Fibroblast of lung (primary cell): ENCODE data around the gene SIX3. TPM values are rescaled to one million over a fixed set of nuclear protein-coding genes. Genes with fewer than 3 reads are reported as not detected.

Source experiments
- DNase-seq, 2 donors: peaks; one replicate each; pipeline versions ENCODE4 v3.0.0 to v3.0.0-alpha.2; 2010; ENCODE audit warnings: low read depth in 2 of 2
- H2AFZ ChIP-seq: 2 replicates; pipeline ENCODE4 v1.5.1; 2012; ENCODE audit warnings: low read length, control low read depth, inconsistent platforms
- H3K27ac ChIP-seq: 2 replicates; pipeline ENCODE4 v1.5.1; 2011; ENCODE audit warnings: low read length, control low read depth; ENCODE audit not compliant: insufficient read depth
- H3K27me3 ChIP-seq: 2 replicates; pipeline ENCODE4 v1.5.1; 2011; ENCODE audit warnings: mild to moderate bottlenecking, low read length; ENCODE audit not compliant: control insufficient read depth, insufficient read depth
- H3K36me3 ChIP-seq: 2 replicates; pipeline ENCODE4 v1.5.1; 2011; ENCODE audit warnings: low read length; ENCODE audit not compliant: control insufficient read depth, insufficient read depth
- H3K4me1 ChIP-seq: 2 replicates; pipeline ENCODE4 v1.5.1; 2011; ENCODE audit warnings: low read length; ENCODE audit not compliant: control insufficient read depth, insufficient read depth; ENCODE audit errors: extremely low read depth
- H3K4me2 ChIP-seq: 2 replicates; pipeline ENCODE4 v1.5.1; 2011; ENCODE audit warnings: low read length, control low read depth; ENCODE audit not compliant: insufficient read depth; ENCODE audit errors: extremely low read depth
- H3K4me3 ChIP-seq, 4 experiments: fragments of 200-600 bp in 1 of 4; sonication (generic) in 1 of 4; replicated peaks in 1 of 4; 2 replicates each; pipeline ENCODE4 v1.5.1; 2011 to 2016; ENCODE audit warnings: low read length in 4 of 4, low read depth in 3 of 4, mild to moderate bottlenecking in 3 of 4, control low read depth in 2 of 4, inconsistent platforms in 1 of 4, mixed read lengths in 1 of 4; ENCODE audit not compliant: insufficient read depth in 1 of 4; ENCODE audit errors: control extremely low read depth in 1 of 4
- H3K79me2 ChIP-seq: 2 replicates; pipeline ENCODE4 v1.5.1; 2012; ENCODE audit warnings: mild to moderate bottlenecking, low read length, inconsistent platforms; ENCODE audit not compliant: control insufficient read depth, insufficient read depth
- H3K9ac ChIP-seq: 2 replicates; pipeline ENCODE4 v1.5.1; 2011; ENCODE audit warnings: mild to moderate bottlenecking, low read length, control low read depth; ENCODE audit not compliant: insufficient read depth
- H3K9me3 ChIP-seq: 2 replicates; pipeline ENCODE4 v1.5.1; 2012; ENCODE audit warnings: low read depth, low read length; ENCODE audit not compliant: control insufficient read depth, insufficient read depth
- H4K20me1 ChIP-seq: 2 replicates; pipeline ENCODE4 v1.5.1; 2011; ENCODE audit warnings: low read length; ENCODE audit not compliant: control insufficient read depth, insufficient read depth; ENCODE audit errors: extremely low read depth
- EZH2 ChIP-seq: IDR thresholded peaks from 2 replicates; pipeline ENCODE4 v1.5.1; 2012; ENCODE audit warnings: low read length, control low read depth, mild to moderate bottlenecking; ENCODE audit errors: missing control alignments
- polyA plus RNA-seq, 2 donors: library from polyadenylated mRNA; depleted of rRNA in 1 of 2; stranded (reverse) in 1 of 2; unstranded in 1 of 2; fragments of >200 nt; gene quantifications; 2 replicates each; pipeline ENCODE4 v1.2.1, GENCODE V29; 2011 to 2012; ENCODE audit warnings: missing spikeins in 1 of 2
- total RNA-seq: library from RNA; depleted of rRNA; stranded (reverse); fragments of >200 nt; gene quantifications from 2 replicates; pipeline ENCODE4 v1.2.1, GENCODE V29; 2014
- TF ChIP-seq, protein P1 (sequence below), 2 donors: IDR thresholded peaks in 1 of 2; conservative IDR thresholded peaks in 1 of 2; 1 replicate in 1 of 2; 2 replicates in 1 of 2; pipeline ENCODE4 v1.5.1; 2011 to 2012; ENCODE audit warnings: low read length in 2 of 2, control low read depth in 1 of 2, inconsistent platforms in 1 of 2, low read depth in 1 of 2, mild to moderate bottlenecking in 1 of 2

Gene SIX3
- total and polyA plus RNA-seq, 2 donors (not counting 1 experiment from before 2014, with no cell fraction given), result not detected

- TF ChIP-seq, protein P1, sequence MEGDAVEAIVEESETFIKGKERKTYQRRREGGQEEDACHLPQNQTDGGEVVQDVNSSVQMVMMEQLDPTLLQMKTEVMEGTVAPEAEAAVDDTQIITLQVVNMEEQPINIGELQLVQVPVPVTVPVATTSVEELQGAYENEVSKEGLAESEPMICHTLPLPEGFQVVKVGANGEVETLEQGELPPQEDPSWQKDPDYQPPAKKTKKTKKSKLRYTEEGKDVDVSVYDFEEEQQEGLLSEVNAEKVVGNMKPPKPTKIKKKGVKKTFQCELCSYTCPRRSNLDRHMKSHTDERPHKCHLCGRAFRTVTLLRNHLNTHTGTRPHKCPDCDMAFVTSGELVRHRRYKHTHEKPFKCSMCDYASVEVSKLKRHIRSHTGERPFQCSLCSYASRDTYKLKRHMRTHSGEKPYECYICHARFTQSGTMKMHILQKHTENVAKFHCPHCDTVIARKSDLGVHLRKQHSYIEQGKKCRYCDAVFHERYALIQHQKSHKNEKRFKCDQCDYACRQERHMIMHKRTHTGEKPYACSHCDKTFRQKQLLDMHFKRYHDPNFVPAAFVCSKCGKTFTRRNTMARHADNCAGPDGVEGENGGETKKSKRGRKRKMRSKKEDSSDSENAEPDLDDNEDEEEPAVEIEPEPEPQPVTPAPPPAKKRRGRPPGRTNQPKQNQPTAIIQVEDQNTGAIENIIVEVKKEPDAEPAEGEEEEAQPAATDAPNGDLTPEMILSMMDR (conservative IDR thresholded peaks at IDR 0.05 in 1 of 2, IDR thresholded peaks at IDR 0.05 in 1 of 2; ENCODE audit: low read depth in 1 of 2, low read length in 2 of 2), result no peak
- peak; percentile 19 for TF ChIP-seq EZH2
- H3K36me3 ChIP-seq, result no peaks in the 10 kb centered on the region
- no peaks in the 10 kb centered on the region for H3K4me1 ChIP-seq
- H4K20me1 ChIP-seq, result no peaks in the 10 kb centered on the region
- H3K4me3 ChIP-seq, result no peak overlapping the region
- H3K4me2 ChIP-seq, result peak overlapping the region; percentile 25
- H3K9me3 ChIP-seq, result no peaks in the 10 kb centered on the region
- H3K27me3 ChIP-seq, result peaks cover 91% of the 10 kb centered on the region
- no peak overlapping the region for H2AFZ ChIP-seq
- no peaks in the 10 kb centered on the region for H3K79me2 ChIP-seq
- no peak overlapping the region for H3K27ac ChIP-seq
- H3K9ac ChIP-seq, result no peak overlapping the region
- peak in 1 of 2 donors; percentile 70 for DNase-seq
These were observed 3.7 kb upstream of the SIX3 start for GRCh38 chr2:44937688-44938240.

DNA sequence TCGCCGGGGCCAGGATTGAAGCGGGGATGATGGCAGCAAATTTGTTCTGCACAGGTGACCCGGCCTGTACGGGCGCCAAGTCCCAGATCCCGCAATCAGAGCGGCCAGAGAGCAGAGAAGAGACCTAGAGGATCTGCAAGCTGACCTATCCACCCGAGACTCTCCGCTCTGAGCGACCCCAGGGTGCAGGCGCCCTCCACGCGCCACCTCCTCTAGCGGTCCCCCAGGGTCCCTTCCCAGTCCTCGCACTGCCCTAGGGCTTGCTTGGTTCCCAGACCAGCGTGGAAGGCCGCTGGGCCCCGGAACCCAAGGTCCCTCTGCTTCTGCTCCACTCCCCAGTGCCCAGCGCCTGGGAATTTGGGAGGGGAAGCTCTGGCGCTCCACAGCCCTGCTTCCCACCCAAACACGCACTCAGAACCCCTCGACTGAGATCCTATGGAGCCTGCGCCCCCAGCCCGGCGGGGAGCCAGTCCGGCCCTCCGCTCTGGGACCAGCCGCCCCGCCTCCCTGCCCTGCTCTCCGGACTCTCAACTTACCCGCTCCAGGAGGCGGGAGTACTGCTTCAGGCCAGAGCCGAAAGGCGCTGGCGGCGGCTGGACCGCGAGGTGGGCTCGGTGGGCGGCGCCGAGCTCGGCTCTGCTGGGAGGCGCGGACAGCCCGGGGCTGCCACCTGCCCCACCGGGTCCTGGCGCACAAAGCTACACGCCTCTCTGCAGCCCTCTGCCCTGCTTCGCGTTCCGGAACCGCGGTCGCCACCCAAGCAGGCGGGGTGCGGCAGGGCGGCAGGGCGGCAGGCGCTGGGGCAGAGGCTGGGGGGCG, 3.0 kb upstream of the SIX3 start:
- Histone ChIP-seq H3K4me2 (no peak overlapping the region), H3K36me3 (no peaks in the 10 kb centered on the region), H3K4me3 (peak overlapping the region in 1 of 4 experiments; percentile 16), H3K27ac (no peak overlapping the region), H3K27me3 (peaks cover 91% of the 10 kb centered on the region), H3K4me1 (no peaks in the 10 kb centered on the region), H3K79me2 (no peaks in the 10 kb centered on the region), H2AFZ (no peak overlapping the region), H4K20me1 (no peaks in the 10 kb centered on the region), H3K9me3 (no peaks in the 10 kb centered on the region), H3K9ac (no peak overlapping the region)
- no peak for DNase-seq
- TF ChIP-seq EZH2, result peak; percentile 96
- TF ChIP-seq, protein P1 (conservative IDR thresholded peaks at IDR 0.05 in 1 of 2, IDR thresholded peaks at IDR 0.05 in 1 of 2; ENCODE audit: low read depth in 1 of 2, low read length in 2 of 2), result no peak

- DNase-seq, result no peak
These were observed 2.1 kb upstream of the SIX3 start for GRCh38 chr2:44939106-44940048.

More at GRCh38 chr2:44939106-44940048, 2.1 kb upstream of the SIX3 start:
- Histone ChIP-seq H3K9ac (no peak overlapping the region), H3K36me3 (no peaks in the 10 kb centered on the region), H3K9me3 (no peaks in the 10 kb centered on the region), H3K27me3 (peaks cover 91% of the 10 kb centered on the region), H2AFZ (no peak overlapping the region), H3K4me3 (no peak overlapping the region), H3K27ac (no peak overlapping the region), H4K20me1 (no peaks in the 10 kb centered on the region), H3K4me2 (no peak overlapping the region), H3K79me2 (no peaks in the 10 kb centered on the region), H3K4me1 (no peaks in the 10 kb centered on the region)
- TF ChIP-seq, protein P1 (conservative IDR thresholded peaks at IDR 0.05 in 1 of 2, IDR thresholded peaks at IDR 0.05 in 1 of 2; ENCODE audit: low read depth in 1 of 2, low read length in 2 of 2), result no peak
- TF ChIP-seq EZH2, result peak; percentile 90
